GM12801 (cell line): ENCODE data around the gene SIGMAR1.

ENCODE experiments used
- TF ChIP-seq, protein P1 (sequence below): IDR thresholded peaks from one replicate; pipeline ENCODE4 v1.5.1; 2011; ENCODE audit warnings: control low read depth; ENCODE audit not compliant: insufficient read length; ENCODE audit errors: extremely low read depth

Gene SIGMAR1

DNA sequence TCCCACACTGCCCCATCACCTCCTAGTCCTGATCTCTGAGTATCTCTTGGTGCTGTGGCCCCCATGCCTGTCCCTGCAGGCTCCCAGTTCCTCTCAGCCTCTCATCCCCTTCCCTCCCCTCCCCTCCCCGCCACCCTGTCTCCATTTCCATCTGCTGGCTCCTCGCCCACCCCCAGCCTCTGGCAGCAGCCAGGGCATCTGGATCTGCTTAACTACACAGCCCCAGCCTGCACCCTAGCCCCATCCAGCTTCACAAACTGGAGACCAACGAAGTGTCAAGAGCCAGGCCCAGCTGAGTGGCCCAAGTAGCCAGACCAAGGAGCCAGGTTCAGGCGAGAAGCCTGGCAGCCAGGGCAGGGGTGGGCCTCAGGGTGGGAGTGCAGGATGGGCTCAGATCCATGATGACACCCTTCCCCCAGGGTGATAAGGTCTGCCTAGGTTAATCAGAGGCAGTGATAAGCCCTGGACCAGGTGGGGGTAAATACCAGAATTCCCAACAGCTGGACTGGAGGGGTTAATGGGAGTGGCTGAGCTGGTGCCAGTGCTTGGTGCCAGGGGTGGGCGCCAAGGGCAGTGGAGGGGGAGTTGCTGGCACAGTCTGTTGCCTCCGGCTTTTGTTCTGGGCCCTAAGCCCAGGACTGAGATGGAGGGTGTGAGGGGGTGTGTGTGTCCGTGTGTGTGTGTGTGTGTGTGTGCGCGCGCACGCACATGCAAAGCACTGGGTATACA is 16.9 kb upstream of the SIGMAR1 start:
- TF ChIP-seq, protein P1, sequence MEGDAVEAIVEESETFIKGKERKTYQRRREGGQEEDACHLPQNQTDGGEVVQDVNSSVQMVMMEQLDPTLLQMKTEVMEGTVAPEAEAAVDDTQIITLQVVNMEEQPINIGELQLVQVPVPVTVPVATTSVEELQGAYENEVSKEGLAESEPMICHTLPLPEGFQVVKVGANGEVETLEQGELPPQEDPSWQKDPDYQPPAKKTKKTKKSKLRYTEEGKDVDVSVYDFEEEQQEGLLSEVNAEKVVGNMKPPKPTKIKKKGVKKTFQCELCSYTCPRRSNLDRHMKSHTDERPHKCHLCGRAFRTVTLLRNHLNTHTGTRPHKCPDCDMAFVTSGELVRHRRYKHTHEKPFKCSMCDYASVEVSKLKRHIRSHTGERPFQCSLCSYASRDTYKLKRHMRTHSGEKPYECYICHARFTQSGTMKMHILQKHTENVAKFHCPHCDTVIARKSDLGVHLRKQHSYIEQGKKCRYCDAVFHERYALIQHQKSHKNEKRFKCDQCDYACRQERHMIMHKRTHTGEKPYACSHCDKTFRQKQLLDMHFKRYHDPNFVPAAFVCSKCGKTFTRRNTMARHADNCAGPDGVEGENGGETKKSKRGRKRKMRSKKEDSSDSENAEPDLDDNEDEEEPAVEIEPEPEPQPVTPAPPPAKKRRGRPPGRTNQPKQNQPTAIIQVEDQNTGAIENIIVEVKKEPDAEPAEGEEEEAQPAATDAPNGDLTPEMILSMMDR: no peak

DNA sequence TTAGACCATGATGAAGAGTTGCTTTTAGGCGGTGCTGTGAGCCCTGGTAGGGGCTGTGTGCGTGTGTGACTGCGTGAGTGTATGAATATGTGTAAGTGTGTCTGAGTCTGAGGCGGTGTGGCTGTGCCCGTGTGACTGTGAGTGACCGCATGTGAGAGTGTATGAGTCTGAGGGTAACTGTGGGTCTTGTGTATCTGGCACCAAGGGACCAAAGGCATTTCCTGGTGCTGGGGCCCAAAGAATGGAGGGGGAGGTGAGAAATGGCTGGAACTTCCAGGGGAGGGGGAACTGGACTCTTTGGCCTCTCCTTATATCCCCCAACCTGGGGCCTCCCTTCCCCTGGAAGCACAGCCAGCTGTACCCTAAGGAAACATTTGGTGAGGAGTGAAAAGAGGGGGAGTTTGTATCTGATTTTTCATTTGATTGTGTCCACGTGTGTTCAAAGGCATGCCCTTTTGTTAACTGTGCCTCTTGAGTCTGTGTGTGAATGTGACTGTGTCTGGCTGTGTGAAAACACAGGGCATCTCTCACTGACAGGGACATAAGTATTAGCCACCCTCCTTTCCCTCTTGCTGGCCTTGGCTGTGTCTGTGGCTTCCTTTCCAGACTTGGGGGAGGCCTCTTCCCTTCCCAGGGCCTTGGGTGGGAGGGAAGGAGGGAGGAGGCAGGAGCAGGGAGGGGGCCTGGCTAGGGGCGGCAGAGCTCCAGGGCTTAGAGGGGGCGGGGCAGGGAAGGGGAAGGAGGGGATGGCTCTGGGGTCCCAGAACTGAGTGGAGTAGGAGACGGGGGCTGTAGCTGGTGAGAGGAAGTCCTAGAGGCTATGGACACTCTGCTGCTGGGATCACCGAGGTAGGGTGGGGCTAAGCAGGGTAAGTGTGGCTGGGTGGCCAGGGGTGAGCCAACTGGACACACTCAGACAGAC is 15.8 kb upstream of the SIGMAR1 start:
- TF ChIP-seq, protein P1: no peak

DNA sequence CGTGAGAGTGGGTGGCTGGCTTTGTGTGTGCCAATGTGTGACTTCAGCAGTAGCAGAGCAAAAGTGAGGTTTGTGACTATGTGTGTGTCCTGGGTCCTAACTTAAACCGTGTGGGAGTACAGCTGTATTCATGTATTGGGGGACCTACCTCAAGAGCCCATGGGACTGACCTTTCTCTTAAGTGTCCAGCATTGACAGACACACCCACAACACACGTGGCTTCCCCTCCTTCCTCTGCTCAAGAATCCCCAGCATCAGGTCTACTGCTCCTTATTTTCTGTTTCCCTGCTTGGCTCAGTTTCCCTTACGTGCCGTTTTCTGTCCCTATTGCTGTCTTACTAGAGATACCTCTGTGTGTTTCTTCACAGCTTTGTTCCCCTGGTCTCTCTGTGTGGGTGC is 15.0 kb upstream of the SIGMAR1 start:
- TF ChIP-seq, protein P1: no peak

DNA sequence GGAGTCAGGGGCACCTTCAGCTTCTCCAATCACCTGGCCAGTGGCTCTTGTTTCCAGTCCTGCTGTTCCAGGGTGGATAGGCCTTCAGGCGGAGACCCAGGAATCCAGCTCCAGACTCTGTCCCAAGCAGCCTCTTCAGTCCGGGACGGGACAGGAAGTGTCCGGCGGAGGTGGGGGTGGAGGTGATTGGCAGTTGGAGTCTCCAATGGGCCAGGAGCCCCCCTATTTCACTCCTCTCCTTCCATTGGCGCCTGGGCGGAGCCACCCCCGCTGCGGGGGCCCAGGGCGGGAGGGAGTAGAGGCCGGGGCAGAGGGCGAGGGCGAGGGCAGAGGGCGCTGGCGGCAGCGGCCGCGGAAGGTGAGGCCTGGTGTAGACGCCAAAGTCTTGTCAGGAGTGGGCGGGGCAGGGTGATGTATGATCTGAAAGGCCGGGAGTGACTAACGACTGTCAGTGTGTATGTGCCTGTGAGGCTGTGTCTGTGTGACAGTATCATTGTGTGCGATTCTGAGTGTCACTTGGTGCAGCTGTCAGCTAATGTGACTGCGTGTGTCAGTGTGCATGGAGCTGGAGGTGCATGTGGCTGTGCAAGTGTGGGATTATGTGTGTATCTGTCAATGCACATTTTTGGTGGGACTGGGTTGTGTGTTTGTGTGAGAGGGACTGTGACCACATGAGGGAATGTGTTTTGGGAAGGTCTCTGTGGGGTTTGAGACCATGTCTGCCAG is 14.5 kb upstream of the SIGMAR1 start, which contains the start of gene IL11RA:
TSS of gene IL11RA (plus strand) at position 310 of the 726 bp plus-strand sequence. CDS start 3,033 bp downstream, outside the sequence.
- TF ChIP-seq, protein P1: no peak

- TF ChIP-seq, protein P1: no peak
Observed at GRCh38 chr9:34651321-34651720, 13.7 kb upstream of the SIGMAR1 start.

DNA sequence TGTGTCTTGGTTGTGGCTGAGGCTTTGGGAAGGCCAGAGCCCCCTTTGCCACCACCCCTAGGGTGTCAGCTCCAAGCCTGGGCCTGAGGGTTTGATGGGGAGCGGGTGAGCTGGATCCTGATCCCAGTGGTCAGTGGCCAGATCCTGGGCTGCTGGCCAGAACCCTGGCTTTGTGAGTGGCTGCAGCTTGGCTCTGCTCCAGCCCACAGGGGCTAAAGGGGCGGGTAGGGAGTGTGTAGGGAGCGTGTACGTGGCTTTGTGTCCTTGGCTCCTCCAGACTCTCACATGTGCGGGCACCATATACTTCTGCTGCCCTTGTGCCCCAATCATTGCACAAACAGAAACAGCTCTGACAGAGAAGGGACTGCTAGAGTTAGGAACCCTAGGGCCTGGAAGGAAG is 13.2 kb upstream of the SIGMAR1 start:
- TF ChIP-seq, protein P1: no peak

- TF ChIP-seq, protein P1: no peak
Observed at GRCh38 chr9:34648673-34649072, 11.1 kb upstream of the SIGMAR1 start.
